Spinal cord (tissue), 10 donors: ENCODE data around the gene ANKS3. TPM values are rescaled to one million over a fixed set of nuclear protein-coding genes. Genes with fewer than 3 reads are reported as not detected.
"Not testable (repeated sequence)": the region's sequence is repeated elsewhere in the genome, so short reads cannot be mapped to it uniquely, and the experiment has no call there.

Source experiments
- DNase-seq, 6 donors: peaks; one replicate each; pipeline versions ENCODE4 v3.0.0 to v3.0.0-alpha.2; 2013 to 2015; ENCODE audit warnings: low spot score in 6 of 6, low read depth in 4 of 6
- H3K27ac ChIP-seq: one replicate; pipeline ENCODE4 v1.5.1; 2013; ENCODE audit warnings: low read depth, low read length, control low read depth
- H3K27me3 ChIP-seq: one replicate; pipeline ENCODE4 v1.6.1; 2013; ENCODE audit warnings: low read length; ENCODE audit not compliant: control insufficient read depth, insufficient read depth
- H3K36me3 ChIP-seq: one replicate; pipeline ENCODE4 v1.6.1; 2013; ENCODE audit warnings: low read length; ENCODE audit not compliant: control insufficient read depth, insufficient read depth
- H3K4me1 ChIP-seq: one replicate; pipeline ENCODE4 v1.6.1; 2013; ENCODE audit warnings: low read length; ENCODE audit not compliant: control insufficient read depth, insufficient read depth
- H3K4me3 ChIP-seq: one replicate; pipeline ENCODE4 v1.5.1; 2013; ENCODE audit warnings: low read depth, low read length, control low read depth
- H3K9me3 ChIP-seq: one replicate; pipeline ENCODE4 v1.6.1; 2013; ENCODE audit warnings: low read length; ENCODE audit not compliant: control insufficient read depth, insufficient read depth
- WGBS: methylation state at CpG from one replicate; pipeline ENCODE4 v1.1.5; 2013; ENCODE audit warnings: missing lambda C conversion rate; ENCODE audit not compliant: insufficient coverage; 5-methylcytosine and 5-hydroxymethylcytosine counted together
- polyA plus RNA-seq, 2 donors: library from polyadenylated mRNA; unstranded; fragments of 120-200 nt; gene quantifications; one replicate each; pipeline ENCODE4 v1.2.1, GENCODE V29; 2013; ENCODE audit not compliant: insufficient read length in 2 of 2
- total RNA-seq, 2 donors: library from RNA; depleted of rRNA in 1 of 2; stranded (reverse); fragments of 120-200 nt in 1 of 2; fragments of >200 nt in 1 of 2; gene quantifications; one replicate each; pipeline versions ENCODE4 v1.2.3 to v1.2.4, GENCODE V29; 2013 to 2014
- donor health status: healthy.

The ANKS3 gene
- total and polyA plus RNA-seq, 4 donors, result 20.2 to 48.1 (median 29.3) TPM

- H3K4me3 ChIP-seq, result no peak overlapping the region
- no peak overlapping the region for H3K27ac ChIP-seq
- no peak for DNase-seq
- H3K9me3 ChIP-seq, result no peaks in the 10 kb centered on the region
- WGBS, result 92% methylated on average over 4 of the region's 8 CpGs
- H3K4me1 ChIP-seq, result peaks cover 17% of the 10 kb centered on the region
- H3K36me3 ChIP-seq, result peaks cover 53% of the 10 kb centered on the region
- H3K27me3 ChIP-seq, result no peaks in the 10 kb centered on the region
Measured at GRCh38 chr16:4746215-4746614, 12.1 kb upstream of the ANKS3 start.

GRCh38 chr16:4745274-4745569 is 11.2 kb upstream of the ANKS3 start:
- Histone ChIP-seq H3K27me3 (no peaks in the 10 kb centered on the region), H3K4me1 (peaks cover 17% of the 10 kb centered on the region), H3K4me3 (no peak overlapping the region), H3K9me3 (no peaks in the 10 kb centered on the region), H3K36me3 (peaks cover 46% of the 10 kb centered on the region), H3K27ac (no peak overlapping the region)
- DNase-seq, result no peak
- 74% methylated on average over 3 of the region's 3 CpGs for WGBS

- peaks cover 42% of the 10 kb centered on the region for H3K36me3 ChIP-seq
- H3K27ac ChIP-seq, result no peak overlapping the region
- no peak overlapping the region for H3K4me3 ChIP-seq
- no peaks in the 10 kb centered on the region for H3K27me3 ChIP-seq
- 80% methylated on average over 10 of the region's 13 CpGs for WGBS
- peaks cover 17% of the 10 kb centered on the region for H3K4me1 ChIP-seq
- H3K9me3 ChIP-seq, result no peaks in the 10 kb centered on the region
- DNase-seq, result no peak
Measured at GRCh38 chr16:4744555-4745273, 10.6 kb upstream of the ANKS3 start.

GRCh38 chr16:4743226-4743878 is 9.3 kb upstream of the ANKS3 start:
- H3K4me3 ChIP-seq, result no peak overlapping the region
- no peaks in the 10 kb centered on the region for H3K27me3 ChIP-seq
- H3K9me3 ChIP-seq, result no peaks in the 10 kb centered on the region
- peaks cover 17% of the 10 kb centered on the region for H3K4me1 ChIP-seq
- 48% methylated on average over 7 of the region's 14 CpGs for WGBS
- H3K27ac ChIP-seq, result no peak overlapping the region
- no peak for DNase-seq
- H3K36me3 ChIP-seq, result peaks cover 29% of the 10 kb centered on the region

- not testable (repeated sequence) for H3K9me3 ChIP-seq, H3K27ac ChIP-seq, H3K4me3 ChIP-seq, DNase-seq, H3K27me3 ChIP-seq, H3K36me3 ChIP-seq
- WGBS, result 84% methylated on average over 4 of the region's 5 CpGs
- H3K4me1 ChIP-seq, result peaks cover 18% of the 10 kb centered on the region
Measured at GRCh38 chr16:4738370-4738769, 4.3 kb upstream of the ANKS3 start.

GRCh38 chr16:4737545-4737944 is 3.5 kb upstream of the ANKS3 start:
- H3K9me3 ChIP-seq, result no peaks in the 10 kb centered on the region
- H3K27ac ChIP-seq, result no peak overlapping the region
- 78% methylated on average over 10 of the region's 15 CpGs for WGBS
- no peak for DNase-seq
- no peak overlapping the region for H3K4me3 ChIP-seq
- peaks cover 5% of the 10 kb centered on the region for H3K36me3 ChIP-seq
- H3K4me1 ChIP-seq, result peaks cover 17% of the 10 kb centered on the region
- no peaks in the 10 kb centered on the region for H3K27me3 ChIP-seq

GRCh38 chr16:4736546-4736945 is 2.5 kb upstream of the ANKS3 start:
- Histone ChIP-seq H3K9me3 (no peaks in the 10 kb centered on the region), H3K4me1 (peaks cover 17% of the 10 kb centered on the region), H3K4me3 (no peak overlapping the region), H3K27ac (no peak overlapping the region), H3K36me3 (peaks cover 10% of the 10 kb centered on the region), H3K27me3 (no peaks in the 10 kb centered on the region)
- 85% methylated on average over 3 of the region's 4 CpGs for WGBS
- DNase-seq, result no peak

GRCh38 chr16:4734730-4735535 is 862 bp upstream of the ANKS3 start:
- H3K4me3 ChIP-seq, result peak overlapping the region; percentile 80
- peaks cover 17% of the 10 kb centered on the region for H3K4me1 ChIP-seq
- DNase-seq, result peak; percentile 49 to 96 (median 79)
- 5% methylated on average over 37 of the region's 38 CpGs for WGBS
- no peaks in the 10 kb centered on the region for H3K27me3 ChIP-seq
- H3K36me3 ChIP-seq, result peaks cover 8% of the 10 kb centered on the region
- H3K9me3 ChIP-seq, result no peaks in the 10 kb centered on the region
- H3K27ac ChIP-seq, result peak overlapping the region; percentile 80

GRCh38 chr16:4733747-4734062 is 366 bp downstream of the ANKS3 start:
- H3K27me3 ChIP-seq, result no peaks in the 10 kb centered on the region
- H3K4me1 ChIP-seq, result peaks cover 17% of the 10 kb centered on the region
- 0% methylated on average over 18 of the region's 19 CpGs for WGBS
- peak overlapping the region; percentile 80 for H3K27ac ChIP-seq
- no peaks in the 10 kb centered on the region for H3K9me3 ChIP-seq
- H3K36me3 ChIP-seq, result peaks cover 15% of the 10 kb centered on the region
- no peak for DNase-seq
- peak overlapping the region; percentile 80 for H3K4me3 ChIP-seq
